Transverse colon (tissue), 4 donors: ENCODE data around the gene SLC46A1. TPM values are rescaled to one million over a fixed set of nuclear protein-coding genes. Genes with fewer than 3 reads are reported as not detected.

Experiments
- DNase-seq: peaks from one replicate; pipeline ENCODE4 v3.0.0-alpha.2; 2019
- H3K27ac ChIP-seq, 4 donors: fragments of 200-600 bp; sonication (generic); 2 replicates each; pipeline ENCODE4 v1.5.1; 2016 to 2018; ENCODE audit warnings: inconsistent platforms in 4 of 4
- H3K27me3 ChIP-seq: fragments of 200-600 bp; sonication (generic); 2 replicates; pipeline ENCODE4 v1.5.1; 2017; ENCODE audit warnings: inconsistent platforms
- H3K36me3 ChIP-seq, 4 donors: fragments of 200-600 bp; sonication (generic); 2 replicates each; pipeline ENCODE4 v1.5.1; 2017 to 2019; ENCODE audit warnings: inconsistent platforms in 4 of 4
- H3K4me1 ChIP-seq, 4 donors: fragments of 200-600 bp; sonication (generic); 2 replicates each; pipeline ENCODE4 v1.5.1; 2017 to 2020; ENCODE audit warnings: inconsistent platforms in 4 of 4
- H3K4me3 ChIP-seq, 4 donors: fragments of 200-600 bp; sonication (generic); 1 replicate in 1 of 4; 2 replicates in 3 of 4; pipeline versions ENCODE4 v1.5.1 to v1.6.1; 2017 to 2019; ENCODE audit warnings: inconsistent platforms in 4 of 4
- H3K9me3 ChIP-seq, 2 donors: fragments of 200-600 bp; sonication (generic); 2 replicates each; pipeline ENCODE4 v1.5.1; 2017 to 2019; ENCODE audit warnings: inconsistent platforms in 2 of 2
- CTCF ChIP-seq, 5 experiments: fragments of 200-600 bp in 3 of 5; fragments of 450-650 bp in 2 of 5; sonication (generic) in 3 of 5; IDR thresholded peaks; 1 replicate in 2 of 5; 2 replicates in 3 of 5; pipeline ENCODE4 v1.5.1; 2016 to 2017; ENCODE audit warnings: antibody characterized with exemption in 5 of 5, inconsistent platforms in 3 of 5, mild to moderate bottlenecking in 2 of 5, moderate library complexity in 1 of 5
- EP300 ChIP-seq: sonication (generic); formaldehyde crosslinking; IDR thresholded peaks from one replicate; pipeline ENCODE4 v1.6.1; 2017; ENCODE audit warnings: antibody characterized with exemption, low read depth
- POLR2A ChIP-seq: fragments of 450-650 bp; IDR thresholded peaks from one replicate; pipeline ENCODE4 v1.6.1; 2016; ENCODE audit warnings: antibody characterized with exemption, mild to moderate bottlenecking, moderate library complexity
- POLR2AphosphoS5 ChIP-seq, 3 donors: sonication (generic); formaldehyde crosslinking; IDR thresholded peaks; one replicate each; pipeline ENCODE4 v1.6.1; 2016; ENCODE audit warnings: antibody characterized with exemption in 3 of 3
- WGBS, 2 donors: methylation state at CpG; one replicate each; pipeline ENCODE4 v1.1.5; 2018; ENCODE audit warnings: low coverage in 1 of 2; 5-methylcytosine and 5-hydroxymethylcytosine counted together
- in situ Hi-C, 4 donors: fragments of 200-750 bp; cut with MboI; loops; one replicate each; pipeline versions ENCODE4 v1.15.0 to v1.15.1; 2017; ENCODE audit warnings: low sequenced_read_pairs in 3 of 4, low pct_ligation_motif_present in 1 of 4, low pct_unique_long_range_greater_than_20kb in 1 of 4
- intact Hi-C: fragments of 100-400 bp; cut with DNase I; formaldehyde crosslinking; loops from one replicate; pipeline ENCODE4 v1.15.1; 2023; ENCODE audit warnings: low total_unique reads
- total RNA-seq, 4 donors: library from RNA; depleted of rRNA; stranded (reverse); fragments of >200 nt; gene quantifications; one replicate each; pipeline ENCODE4 v1.1.0, GENCODE V29; 2016

The SLC46A1 gene
- total RNA-seq, 4 donors from 2014 or later, result 7.5 to 15.9 (median 11.0) TPM

GRCh38 chr17:28407130-28407973 lies 1.3 kb upstream of the SLC46A1 start:
- H3K36me3 ChIP-seq, result no peaks in the 10 kb centered on the region
- peaks cover 3 to 26% (median 22%) of the 10 kb centered on the region in 4 donors for H3K4me1 ChIP-seq
- DNase-seq, result no peak
- intact Hi-C loops, result no loop called here
- H3K27me3 ChIP-seq, result no peaks in the 10 kb centered on the region
- no peak overlapping the region for H3K4me3 ChIP-seq
- TF ChIP-seq POLR2AphosphoS5 (IDR thresholded peaks at IDR 0.05) (no peak), EP300 (no peak), CTCF (IDR thresholded peaks at IDR 0.05) (no peak), POLR2A (no peak)
- H3K27ac ChIP-seq, result no peak overlapping the region
- in situ Hi-C loops, result no loop called here
- no peaks in the 10 kb centered on the region for H3K9me3 ChIP-seq
- 76 to 79% methylated on average over 4 to 5 of the region's 5 CpGs for WGBS, 2 donors

GRCh38 chr17:28406473-28406814 lies 432 bp upstream of the SLC46A1 start:
- WGBS, 2 donors, result 26% methylated on average over 9 of the region's 9 CpGs; no CpG with 5 or more reads in 1 of the 2 donors
- no peaks in the 10 kb centered on the region for H3K27me3 ChIP-seq
- peak overlapping the region in 3 of 4 donors; percentile 35 to 65 (median 63) for H3K27ac ChIP-seq
- peaks cover 3 to 26% (median 22%) of the 10 kb centered on the region in 4 donors for H3K4me1 ChIP-seq
- peak overlapping the region in 3 of 4 donors; percentile 57 to 75 (median 73) for H3K4me3 ChIP-seq
- TF ChIP-seq EP300, result no peak
- no peaks in the 10 kb centered on the region for H3K36me3 ChIP-seq
- H3K9me3 ChIP-seq, result no peaks in the 10 kb centered on the region
- in situ Hi-C loops, result no loop called here
- no peak for DNase-seq
- intact Hi-C loops, result no loop called here

- whole genome bisulfite sequencing, 2 donors, result 54% methylated on average over 26 of the region's 33 CpGs; no CpG with 5 or more reads in 1 of the 2 donors
- TF ChIP-seq POLR2AphosphoS5 (IDR thresholded peaks at IDR 0.05) (no peak), CTCF (IDR thresholded peaks at IDR 0.05) (no peak), POLR2A (no peak), EP300 (no peak)
- H3K4me1 ChIP-seq, result peaks cover 3 to 26% (median 22%) of the 10 kb centered on the region in 4 donors
- no peaks in the 10 kb centered on the region for H3K27me3 ChIP-seq
- H3K27ac ChIP-seq, result peak overlapping the region in 3 of 4 donors; percentile 63 to 77 (median 65)
- H3K9me3 ChIP-seq, result no peaks in the 10 kb centered on the region
- no peak for DNase-seq
- peak overlapping the region in 3 of 4 donors; percentile 57 to 75 (median 73) for H3K4me3 ChIP-seq
- H3K36me3 ChIP-seq, result no peaks in the 10 kb centered on the region
- intact Hi-C loops, result no loop called here
- in situ Hi-C loops, result no loop called here
Observed at GRCh38 chr17:28404812-28405570, 1.0 kb downstream of the SLC46A1 start.

- Histone ChIP-seq H3K27me3 (no peaks in the 10 kb centered on the region), H3K36me3 (no peaks in the 10 kb centered on the region), H3K4me3 (no peak overlapping the region), H3K9me3 (no peaks in the 10 kb centered on the region), H3K4me1 (peaks cover 3 to 26% (median 22%) of the 10 kb centered on the region in 4 donors), H3K27ac (no peak overlapping the region)
- no peak for DNase-seq
- 93 to 100% methylated on average over 1 to 5 of the region's 5 CpGs for WGBS, 2 donors
- in situ Hi-C loops, result no loop called here
- intact Hi-C loops, result no loop called here
- no peak for TF ChIP-seq POLR2A
- TF ChIP-seq EP300, result no peak
- no peak for TF ChIP-seq CTCF (IDR thresholded peaks at IDR 0.05)
- TF ChIP-seq POLR2AphosphoS5 (IDR thresholded peaks at IDR 0.05), result no peak
Observed at GRCh38 chr17:28404461-28404811, 1.6 kb downstream of the SLC46A1 start.
